ENCODE data around the gene SDF4.

The SDF4 gene

GRCh38 chr1:1210726-1211540, 20.9 kb downstream of the SDF4 start:
- DNase-seq, result peak; percentile 1

- peak; percentile 62 for DNase-seq
Measured at GRCh38 chr1:1208713-1209433, 22.9 kb downstream of the SDF4 start.

- DNase-seq, result no peak
Measured at GRCh38 chr1:1207571-1207892, 24.3 kb downstream of the SDF4 start.

- peak; percentile 33 for DNase-seq
Measured at GRCh38 chr1:1206966-1207531, 24.8 kb downstream of the SDF4 start.

- peak; percentile 68 for DNase-seq
Measured at GRCh38 chr1:1206376-1206965, 25.3 kb downstream of the SDF4 start, which contains the start of gene TNFRSF18. TNFRSF18 (minus strand) TSS chr1:1206592; CDS start chr1:1206571, 21 bp downstream.

- DNase-seq, result peak; percentile 22
Measured at GRCh38 chr1:1205769-1206375, 25.9 kb downstream of the SDF4 start.

GRCh38 chr1:1204998-1205768, 26.6 kb downstream of the SDF4 start:
- DNase-seq, result peak; percentile 8

GRCh38 chr1:1204425-1204920, 27.3 kb downstream of the SDF4 start:
- DNase-seq, result peak; percentile 3

GRCh38 chr1:1203561-1204424, 28.0 kb downstream of the SDF4 start:
- peak; percentile 2 for DNase-seq

- DNase-seq, result peak; percentile 9
Measured at GRCh38 chr1:1202831-1203560, 28.8 kb downstream of the SDF4 start.

GRCh38 chr1:1200876-1201810, 30.7 kb downstream of the SDF4 start:
- DNase-seq, result peak; percentile 94

GRCh38 chr1:1199961-1200875, 31.6 kb downstream of the SDF4 start:
- DNase-seq, result no peak

- DNase-seq, result no peak
Measured at GRCh38 chr1:1199141-1199960, 32.5 kb downstream of the SDF4 start.

- DNase-seq, result no peak
Measured at GRCh38 chr1:1198423-1199140, 33.2 kb downstream of the SDF4 start.

GRCh38 chr1:1197551-1198422, 34.0 kb downstream of the SDF4 start:
- DNase-seq, result no peak

- DNase-seq, result no peak
Measured at GRCh38 chr1:1197188-1197500, 34.7 kb downstream of the SDF4 start.

All from activated naive CD4-positive, alpha-beta T cell treated with Interleukin-2 at 50 U/mL for 16 hours (primary cell).